HAP-1 (cell line): ENCODE data around the gene TMEM134.

Experiments used
- DNase-seq, 2 experiments: peaks; one replicate each; pipeline ENCODE4 v3.0.0-alpha.2; 2016 to 2020; ENCODE audit warnings: low spot score in 2 of 2
- H3K27me3 ChIP-seq: fragments of 250-450 bp; sonication (Bioruptor Pico); 2 replicates; pipeline ENCODE4 v1.5.1; 2020; ENCODE audit warnings: low read depth, mild to moderate bottlenecking, moderate library complexity
- H3K36me3 ChIP-seq: fragments of 250-450 bp; sonication (Bioruptor Pico); replicated peaks from 2 replicates; pipeline ENCODE4 v1.5.1; 2020; ENCODE audit warnings: mild to moderate bottlenecking
- H3K4me1 ChIP-seq: fragments of 250-450 bp; sonication (Bioruptor Pico); 2 replicates; pipeline ENCODE4 v1.5.1; 2020; ENCODE audit warnings: mild to moderate bottlenecking
- H3K4me3 ChIP-seq: fragments of 250-450 bp; sonication (Bioruptor Pico); 2 replicates; pipeline ENCODE4 v1.5.1; 2020; ENCODE audit warnings: mild to moderate bottlenecking, moderate library complexity
- H3K9me3 ChIP-seq: fragments of 250-450 bp; sonication (Bioruptor Pico); 2 replicates; pipeline ENCODE4 v1.5.1; 2020; ENCODE audit warnings: mild to moderate bottlenecking, moderate library complexity
- in situ Hi-C: fragments of 300-500 bp; cut with MboI; formaldehyde crosslinking; loops from 3 replicates; pipeline ENCODE4 v1.14.3; 2020; ENCODE audit warnings: low sequenced_read_pairs, inconsistent platforms, mixed read lengths

The TMEM134 gene

DNA sequence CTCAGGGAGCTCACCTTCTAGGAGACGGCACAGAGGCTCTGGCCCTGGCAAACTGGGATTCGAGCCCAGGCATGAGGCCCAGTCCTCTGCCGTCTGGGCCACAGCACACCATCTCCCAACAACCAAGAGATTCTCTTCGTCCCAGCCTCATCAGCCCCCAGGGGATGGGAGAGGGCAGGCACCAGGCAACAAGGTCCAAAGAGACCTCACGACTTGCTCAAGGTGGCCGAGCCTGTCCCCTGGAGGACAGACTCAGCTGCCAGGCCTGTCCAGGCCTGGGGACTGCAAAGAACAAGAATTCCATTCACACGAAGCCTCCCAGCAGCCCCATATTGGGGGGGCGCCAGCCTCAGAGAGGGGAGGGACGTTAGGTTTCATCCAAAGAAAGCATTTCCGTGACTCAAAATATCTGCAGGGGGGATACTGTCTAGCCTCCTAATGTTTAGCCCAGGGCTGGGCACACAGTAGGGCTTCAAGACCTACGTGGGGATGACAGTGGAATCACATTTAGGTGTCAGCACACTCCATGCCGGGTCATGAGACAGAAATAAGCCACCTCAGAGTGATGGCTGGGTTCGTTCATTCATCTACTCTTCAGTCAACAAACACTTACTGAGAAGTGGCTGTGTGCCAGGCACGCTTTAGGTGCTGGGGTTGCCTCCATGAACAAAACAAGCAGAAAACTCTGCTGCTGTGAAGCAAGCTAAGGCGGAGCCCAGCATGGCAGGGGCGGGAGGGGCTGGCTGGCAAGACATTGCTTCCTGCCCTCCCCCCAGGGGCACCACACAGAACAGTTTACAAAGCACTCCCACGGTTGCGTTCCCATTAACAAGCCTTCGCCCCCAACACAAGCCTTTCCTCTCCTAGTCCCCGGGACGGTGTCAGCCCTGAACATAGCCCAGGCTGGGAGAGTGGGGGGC is 52.4 kb downstream of the TMEM134 start:
- no peaks in the 10 kb centered on the region for H3K27me3 ChIP-seq
- peaks cover 7% of the 10 kb centered on the region for H3K4me1 ChIP-seq
- in situ Hi-C loops = no loop called here
- H3K4me3 ChIP-seq = no peak overlapping the region
- no peaks in the 10 kb centered on the region for H3K36me3 ChIP-seq
- H3K9me3 ChIP-seq = no peaks in the 10 kb centered on the region
- DNase-seq = no peak

- H3K27me3 ChIP-seq = no peaks in the 10 kb centered on the region
- H3K9me3 ChIP-seq = no peaks in the 10 kb centered on the region
- DNase-seq = no peak
- in situ Hi-C loops = no loop called here
- no peaks in the 10 kb centered on the region for H3K36me3 ChIP-seq
- H3K4me1 ChIP-seq = peaks cover 4% of the 10 kb centered on the region
- H3K4me3 ChIP-seq = no peak within 1 kb of the TSS
Measured at GRCh38 chr11:67415501-67416304, 53.3 kb downstream of the TMEM134 start, which contains the start of gene CARNS1. Gene CARNS1 (plus strand): TSS chr11:67415678. CDS start chr11:67416200, 522 bp downstream.

GRCh38 chr11:67413266-67413849 is 55.7 kb downstream of the TMEM134 start:
- Histone ChIP-seq H3K36me3 (no peaks in the 10 kb centered on the region), H3K27me3 (peaks cover 8% of the 10 kb centered on the region; the same call in 1 of the 2 replicates), H3K9me3 (no peaks in the 10 kb centered on the region), H3K4me3 (no peak overlapping the region), H3K4me1 (no peaks in the 10 kb centered on the region; the same call in 1 of the 2 replicates)
- in situ Hi-C loops = no loop called here
- DNase-seq = no peak

DNA sequence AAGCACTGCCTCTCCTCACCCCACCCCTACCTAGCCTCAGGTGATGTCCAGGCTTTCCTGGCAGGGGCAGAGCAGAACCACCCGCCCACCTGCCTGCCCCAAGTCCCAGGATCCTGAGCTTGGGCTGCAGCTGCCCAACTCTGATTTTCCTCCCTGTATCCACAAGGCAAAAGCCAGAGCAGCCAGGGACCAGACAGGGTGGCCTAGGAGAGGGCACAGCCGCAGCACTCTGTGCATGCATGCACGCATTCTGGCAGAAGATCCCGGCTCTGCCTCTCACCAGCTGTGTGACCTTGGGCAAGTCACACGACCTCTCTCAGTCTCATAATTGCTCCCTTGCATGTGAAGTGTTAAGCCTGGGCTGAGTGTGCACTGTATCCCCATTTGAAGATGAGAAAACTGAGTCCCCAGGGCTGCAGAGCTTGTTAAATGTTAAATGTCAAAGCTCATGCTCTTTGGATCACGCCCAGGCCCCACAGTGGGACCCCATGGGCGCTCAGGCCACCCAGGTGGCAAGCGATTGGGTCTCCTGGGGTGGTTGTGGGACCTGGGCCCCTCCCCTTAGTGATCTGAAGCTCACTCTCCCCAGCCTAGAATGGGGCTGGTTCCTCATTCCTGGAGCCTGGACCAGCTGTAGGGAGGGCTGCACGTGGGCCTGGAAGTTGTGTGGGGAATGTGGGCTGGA is 56.4 kb downstream of the TMEM134 start:
- in situ Hi-C loops = no loop called here
- peaks cover 8% of the 10 kb centered on the region; the same call in 1 of the 2 replicates for H3K27me3 ChIP-seq
- H3K4me1 ChIP-seq = no peaks in the 10 kb centered on the region; the same call in 1 of the 2 replicates

GRCh38 chr11:67411785-67412152 is 57.3 kb downstream of the TMEM134 start:
- Histone ChIP-seq H3K4me3 (no peak overlapping the region), H3K36me3 (no peaks in the 10 kb centered on the region), H3K9me3 (no peaks in the 10 kb centered on the region), H3K4me1 (no peaks in the 10 kb centered on the region; the same call in 1 of the 2 replicates), H3K27me3 (peaks cover 8% of the 10 kb centered on the region; the same call in 1 of the 2 replicates)
- no peak for DNase-seq
- in situ Hi-C loops = no loop called here

More for the DNA sequence above, 56.4 kb downstream of the TMEM134 start:
- DNase-seq = no peak
- H3K36me3 ChIP-seq = no peaks in the 10 kb centered on the region
- H3K4me3 ChIP-seq = no peak overlapping the region
- H3K9me3 ChIP-seq = no peaks in the 10 kb centered on the region
